Hippocampal formation (tissue), 2 donors: ENCODE data around the gene PARP8.
"Not testable (repeated sequence)": the region's sequence is repeated elsewhere in the genome, so short reads cannot be mapped to it uniquely, and the experiment has no call there.

Source experiments
- DNase-seq, 2 donors: peaks; one replicate each; lab custom pipeline; 2025; lab: John Stamatoyannopoulos, UW

Gene PARP8, protein sequence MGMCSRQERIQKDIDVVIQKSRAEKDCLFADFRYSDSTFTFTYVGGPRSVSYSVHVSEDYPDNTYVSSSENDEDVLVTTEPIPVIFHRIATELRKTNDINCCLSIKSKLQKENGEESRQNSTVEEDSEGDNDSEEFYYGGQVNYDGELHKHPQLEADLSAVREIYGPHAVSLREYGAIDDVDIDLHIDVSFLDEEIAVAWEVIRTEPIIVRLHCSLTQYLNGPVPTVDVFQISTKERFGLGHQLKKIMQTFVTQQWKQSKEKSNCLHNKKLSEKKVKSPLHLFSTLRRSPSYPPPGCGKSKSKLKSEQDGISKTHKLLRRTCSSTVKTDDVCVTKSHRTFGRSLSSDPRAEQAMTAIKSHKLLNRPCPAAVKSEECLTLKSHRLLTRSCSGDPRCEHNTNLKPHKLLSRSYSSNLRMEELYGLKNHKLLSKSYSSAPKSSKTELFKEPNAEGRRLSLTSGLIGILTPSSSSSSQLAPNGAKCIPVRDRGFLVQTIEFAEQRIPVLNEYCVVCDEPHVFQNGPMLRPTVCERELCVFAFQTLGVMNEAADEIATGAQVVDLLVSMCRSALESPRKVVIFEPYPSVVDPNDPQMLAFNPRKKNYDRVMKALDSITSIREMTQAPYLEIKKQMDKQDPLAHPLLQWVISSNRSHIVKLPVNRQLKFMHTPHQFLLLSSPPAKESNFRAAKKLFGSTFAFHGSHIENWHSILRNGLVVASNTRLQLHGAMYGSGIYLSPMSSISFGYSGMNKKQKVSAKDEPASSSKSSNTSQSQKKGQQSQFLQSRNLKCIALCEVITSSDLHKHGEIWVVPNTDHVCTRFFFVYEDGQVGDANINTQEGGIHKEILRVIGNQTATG

DNA sequence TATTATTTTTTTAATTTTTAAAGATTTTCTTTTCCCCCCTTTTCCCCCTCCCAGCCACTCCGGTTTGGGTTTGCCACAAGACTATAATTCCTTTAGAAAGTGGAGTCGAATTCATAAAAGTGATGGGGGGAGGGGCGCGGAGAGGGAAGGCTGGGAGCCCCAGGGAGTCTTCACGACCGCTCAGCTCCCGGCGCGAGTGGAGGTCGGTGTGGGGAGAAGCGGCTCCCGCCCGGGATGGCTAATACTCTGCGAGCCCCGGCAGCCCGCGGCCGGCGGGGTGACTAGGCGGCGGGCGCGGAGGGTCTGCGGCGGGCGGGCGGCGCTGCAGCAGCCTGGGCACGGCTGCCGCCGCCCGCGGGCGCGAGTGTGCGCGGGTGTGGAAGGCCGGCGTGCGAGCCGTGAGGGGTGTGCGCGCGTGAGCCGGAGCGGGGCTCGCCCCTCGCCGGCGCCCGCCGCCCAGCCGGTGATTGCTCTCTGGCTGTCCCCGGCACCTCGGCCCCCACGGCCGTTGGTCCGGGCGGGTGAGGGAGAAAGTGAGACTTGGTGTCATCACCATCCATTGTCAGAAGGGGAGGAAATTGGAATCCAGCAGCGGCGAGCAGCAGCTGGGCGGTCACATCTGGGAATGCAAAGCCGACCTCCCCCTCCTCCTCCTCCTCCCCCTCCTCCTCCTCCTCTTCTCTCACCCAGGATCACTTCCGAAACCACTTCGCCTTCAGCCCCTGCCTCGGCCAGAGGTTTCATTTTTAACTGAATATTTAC lies at the start of gene PARP8:
Gene PARP8, plus strand, starts transcription at position 377 of the 762 bp plus-strand sequence. CDS start 459 bp downstream, outside the sequence.
- DNase-seq, result peak in 1 of 2 donors; percentile 26

DNA sequence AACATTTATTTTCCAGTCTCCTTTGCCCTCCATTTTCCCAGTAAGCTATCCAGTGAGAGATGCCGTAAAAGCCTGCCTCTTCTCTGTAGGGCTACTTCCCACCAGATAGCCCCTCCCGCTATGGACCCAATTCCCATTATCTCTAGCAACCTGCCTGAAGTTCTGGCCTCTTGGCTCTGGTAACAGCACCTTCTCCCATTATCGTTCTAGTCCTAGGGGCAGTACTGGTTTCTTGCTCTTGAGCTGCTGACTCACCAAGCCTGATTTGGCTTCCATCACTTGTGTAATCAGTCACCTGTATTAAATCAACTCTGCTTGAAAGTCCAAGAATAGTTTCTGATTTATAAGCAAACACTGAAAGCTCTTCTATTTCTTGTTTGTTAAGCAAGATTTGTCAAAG lies 42.8 kb upstream of the PARP8 start:
- no peak for DNase-seq

DNA sequence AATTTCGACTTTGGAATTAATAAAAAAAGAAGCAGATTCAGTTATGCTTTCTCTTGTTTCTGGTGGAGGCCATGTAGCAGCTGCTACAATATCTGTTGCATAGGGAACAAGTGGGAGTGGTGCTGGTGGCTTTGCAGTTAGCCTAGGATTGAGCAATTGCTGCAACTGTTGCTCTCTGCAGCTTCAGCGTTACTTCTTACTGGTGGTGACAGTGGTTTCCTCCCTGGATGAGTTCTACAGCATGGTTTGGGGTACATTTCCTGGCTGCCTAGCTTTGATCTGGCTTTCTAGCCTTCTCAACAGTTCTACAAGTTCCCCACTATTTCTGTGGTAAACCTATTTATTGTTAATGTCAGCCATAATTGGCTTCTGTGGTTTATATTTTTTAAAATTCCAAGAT lies 31.6 kb upstream of the PARP8 start:
- peak in 1 of 2 donors; percentile 19 for DNase-seq

DNA sequence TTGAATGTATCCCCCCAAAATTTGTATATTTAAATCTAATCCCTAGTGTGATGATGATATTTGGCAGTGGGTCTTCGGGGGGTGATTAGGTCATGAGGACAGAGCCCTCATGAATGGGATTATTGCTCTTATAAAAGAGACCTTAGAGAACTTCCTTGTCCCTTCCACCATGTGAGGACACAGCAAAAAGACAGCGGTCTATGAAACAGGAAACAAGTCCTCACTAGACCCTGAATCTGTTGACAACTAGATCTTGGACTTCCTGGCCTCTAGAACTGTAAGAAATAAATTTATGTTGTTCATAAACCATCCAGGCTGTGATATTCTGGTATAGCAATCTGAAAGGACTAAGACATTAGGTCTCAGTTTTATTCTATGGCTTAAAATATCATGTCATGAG lies 28.9 kb upstream of the PARP8 start:
- DNase-seq, result not testable (repeated sequence)

DNA sequence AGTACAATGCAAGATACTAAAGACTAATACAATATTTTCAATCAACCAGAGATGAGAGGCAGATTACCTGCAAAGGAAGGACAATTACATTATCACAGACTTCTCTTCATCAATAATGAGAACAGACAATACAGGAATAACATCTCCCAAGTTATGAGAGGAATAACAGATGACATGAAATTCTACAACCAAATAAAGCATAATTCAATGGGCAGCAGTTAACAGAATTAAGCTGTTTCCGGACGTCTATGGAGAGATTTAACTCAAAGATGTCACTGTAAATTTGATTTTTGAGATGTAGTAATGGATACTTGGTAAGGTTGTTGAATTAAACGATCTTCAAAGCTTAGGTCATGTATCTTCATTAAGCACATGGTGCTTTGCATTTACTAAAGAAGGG lies 19.8 kb upstream of the PARP8 start:
- no peak for DNase-seq

DNA sequence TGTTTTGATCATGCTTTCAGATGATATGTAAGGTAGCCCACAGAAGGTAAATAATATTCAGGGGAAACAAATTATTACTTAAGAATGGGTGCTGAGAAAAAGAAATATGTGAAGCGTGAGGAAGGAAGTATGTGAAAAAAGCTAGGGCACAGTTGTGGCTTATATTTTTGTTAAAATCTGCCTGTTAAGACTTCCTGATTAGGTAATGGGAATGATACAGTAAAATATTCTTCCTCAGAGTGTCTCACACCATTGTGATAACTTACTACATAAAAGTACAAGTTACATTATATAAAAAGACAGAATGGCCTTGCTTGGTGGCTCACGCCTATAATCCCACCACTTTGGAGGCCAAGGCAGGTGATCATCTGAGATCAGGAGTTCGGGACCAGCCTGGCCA lies 18.7 kb upstream of the PARP8 start:
- DNase-seq, result no peak

DNA sequence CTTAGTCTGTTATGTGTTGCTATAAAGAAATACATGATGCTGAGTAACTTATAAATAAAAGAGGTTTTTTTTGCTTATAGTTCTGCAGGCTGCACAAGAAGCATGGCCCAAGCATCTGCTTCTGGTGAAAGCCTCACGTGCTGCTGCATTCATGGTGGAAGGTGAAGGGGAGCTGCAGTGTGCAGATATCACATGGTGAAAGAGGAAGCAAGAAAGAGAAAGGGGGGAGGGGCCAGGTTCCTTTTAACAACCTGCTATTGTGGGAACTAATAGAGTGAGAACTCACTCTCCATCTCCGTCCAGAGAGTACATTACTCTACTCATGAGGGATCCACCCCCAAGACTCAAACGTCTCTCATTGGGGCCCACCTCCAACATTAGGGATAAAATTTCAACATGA lies 12.5 kb upstream of the PARP8 start:
- DNase-seq, result no peak

DNA sequence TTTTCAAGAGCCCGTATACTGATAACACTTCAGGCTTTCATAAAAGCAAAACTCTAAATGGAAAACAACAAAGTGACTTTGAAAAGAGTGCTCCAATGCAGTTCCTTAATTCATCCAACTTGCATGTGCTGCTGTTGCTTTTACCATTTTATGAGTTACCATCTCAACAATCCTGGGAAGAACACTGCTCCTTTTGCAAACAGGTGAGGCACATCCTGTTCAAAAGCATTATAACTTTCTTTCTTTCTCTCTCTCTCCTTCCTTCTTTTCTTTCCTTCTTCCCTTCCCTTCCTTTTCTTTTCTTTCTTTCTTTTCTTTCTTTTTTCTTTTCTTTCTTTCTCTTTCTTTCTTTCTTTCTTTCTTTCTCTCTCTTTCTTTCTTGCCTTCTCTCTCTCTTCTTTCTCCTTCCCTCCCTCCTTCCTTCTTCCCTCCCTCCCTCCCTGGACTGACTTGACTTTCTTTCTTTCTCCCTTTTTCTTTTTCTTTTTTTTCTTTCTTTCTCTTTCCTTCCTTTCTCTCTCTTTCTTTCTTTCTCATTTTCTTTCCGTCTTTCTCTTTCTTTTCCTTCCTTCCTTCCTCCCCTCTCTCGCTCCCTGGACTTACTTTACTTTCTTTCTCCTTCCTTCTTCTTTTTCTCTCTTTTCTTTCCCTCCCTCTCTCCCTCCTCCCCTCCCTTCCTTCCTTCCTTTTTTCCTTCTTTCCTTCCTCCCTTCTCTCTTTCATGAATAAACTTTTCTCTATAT lies 11.2 kb upstream of the PARP8 start:
- no peak for DNase-seq

DNA sequence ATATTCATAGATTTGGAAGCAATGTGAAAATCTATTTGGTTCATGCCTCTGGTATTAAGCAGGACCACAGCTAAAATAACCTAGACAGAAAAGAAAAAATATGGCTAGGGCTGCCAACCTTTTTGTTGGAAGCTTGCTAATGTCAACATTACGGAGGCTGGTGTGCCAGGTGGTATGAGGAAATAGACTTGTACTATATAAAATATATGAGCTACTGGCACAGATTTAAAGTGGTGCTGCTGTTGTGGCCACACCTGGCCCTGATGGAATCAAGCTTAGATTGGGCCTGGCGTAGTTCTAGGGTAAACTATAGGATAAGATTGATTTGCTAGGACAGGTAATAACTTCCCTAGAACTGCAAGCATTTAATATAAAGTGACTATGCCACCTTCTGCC lies 10.6 kb upstream of the PARP8 start:
- DNase-seq, result no peak

DNA sequence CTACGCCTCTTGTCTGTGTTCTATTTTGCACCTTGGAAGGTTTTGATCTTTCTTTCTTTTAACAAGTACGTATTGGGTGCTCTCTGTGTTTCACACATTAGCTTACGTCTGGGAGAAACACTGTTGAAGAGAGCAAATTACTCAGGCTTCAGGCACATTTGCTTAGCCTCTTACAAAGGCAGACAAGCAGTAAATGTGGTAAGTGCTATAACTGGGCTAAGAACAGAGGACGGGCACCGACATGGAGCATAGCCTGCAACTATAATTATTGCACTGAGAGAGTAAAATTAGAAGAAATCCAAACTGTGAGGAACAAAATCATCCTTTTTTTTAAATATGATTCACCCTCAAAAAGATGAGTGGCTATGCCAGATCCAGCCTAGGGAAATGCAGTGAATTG lies 9.4 kb upstream of the PARP8 start:
- DNase-seq, result no peak

DNA sequence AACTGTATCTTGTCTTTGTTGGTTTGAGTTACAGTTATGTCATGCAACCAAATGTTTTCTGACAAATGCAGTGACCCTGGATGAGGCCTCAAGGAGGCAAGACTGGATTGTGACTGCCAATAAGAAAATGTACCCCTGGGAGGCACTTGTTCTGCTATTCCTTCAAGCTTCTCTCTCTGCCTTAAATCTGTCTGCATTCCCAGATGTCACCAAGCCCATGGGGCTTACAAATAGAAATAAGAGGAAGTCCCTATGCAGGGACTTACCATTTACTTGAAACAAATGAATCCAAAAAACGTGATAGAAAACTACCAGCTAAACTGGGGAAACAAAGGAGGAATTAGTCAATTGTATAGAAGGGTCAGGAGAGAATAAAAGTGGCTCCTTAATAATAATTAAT lies 8.2 kb upstream of the PARP8 start:
- DNase-seq, result no peak

DNA sequence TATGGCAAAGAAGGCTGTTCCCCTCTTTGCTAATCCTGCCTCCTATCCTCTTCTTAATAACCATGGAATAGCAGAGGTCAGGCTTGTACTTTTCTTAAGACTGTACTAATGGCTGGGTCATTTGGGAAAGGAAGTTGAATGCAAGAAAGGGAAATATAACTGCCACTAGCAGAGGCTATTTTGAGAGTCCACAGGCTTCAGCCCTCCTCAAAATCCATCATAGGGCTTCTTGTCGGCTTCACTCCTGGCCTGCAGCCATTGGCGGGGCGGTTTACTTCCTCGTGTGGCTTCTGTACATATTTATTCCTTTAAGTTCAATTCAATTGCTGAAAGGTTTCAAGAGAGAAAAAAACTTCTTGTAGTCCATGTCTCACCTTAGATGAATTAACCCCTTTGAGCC lies 2.8 kb upstream of the PARP8 start:
- no peak for DNase-seq

DNA sequence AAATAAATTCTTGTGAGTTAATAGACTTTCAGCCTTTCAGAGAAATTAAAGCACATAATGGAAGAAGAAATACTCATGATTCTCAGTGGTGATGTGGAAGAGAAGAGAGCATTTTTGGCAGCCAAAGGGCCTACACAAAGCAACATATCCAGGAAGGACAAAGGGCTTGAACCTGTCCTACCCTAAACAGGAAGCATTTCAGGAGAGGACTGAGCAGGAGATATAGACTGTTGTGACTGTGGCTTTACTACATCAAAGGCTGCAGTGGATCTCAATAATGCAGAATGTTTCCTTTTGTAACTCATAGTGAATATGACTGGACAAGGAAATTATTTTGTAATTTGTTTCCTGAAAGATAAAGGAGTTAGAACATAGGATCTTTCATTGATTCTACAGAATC lies 1.3 kb upstream of the PARP8 start:
- no peak for DNase-seq

DNA sequence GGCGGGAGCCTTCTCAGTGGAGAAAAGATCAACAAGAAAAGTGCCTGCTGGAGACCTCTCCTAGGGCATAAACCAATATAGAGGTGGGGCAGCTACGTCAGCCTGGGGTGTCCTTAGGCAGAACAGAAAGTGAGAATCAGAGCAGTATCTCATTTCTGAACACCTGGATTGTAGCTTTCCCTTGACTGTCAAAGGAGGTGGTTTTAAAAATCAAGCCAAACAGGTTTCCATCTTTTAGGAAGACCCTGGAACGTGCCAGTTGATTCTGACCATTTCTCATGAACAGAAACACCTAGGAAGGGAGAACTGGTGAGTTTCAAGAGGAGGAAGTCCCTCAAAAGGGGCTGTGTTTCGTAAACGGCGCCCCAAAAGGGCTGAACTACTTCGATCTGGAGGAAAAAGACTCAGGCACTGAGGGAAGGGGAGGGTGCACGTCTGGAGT lies 655 bp upstream of the PARP8 start:
- not testable (repeated sequence) for DNase-seq

DNA sequence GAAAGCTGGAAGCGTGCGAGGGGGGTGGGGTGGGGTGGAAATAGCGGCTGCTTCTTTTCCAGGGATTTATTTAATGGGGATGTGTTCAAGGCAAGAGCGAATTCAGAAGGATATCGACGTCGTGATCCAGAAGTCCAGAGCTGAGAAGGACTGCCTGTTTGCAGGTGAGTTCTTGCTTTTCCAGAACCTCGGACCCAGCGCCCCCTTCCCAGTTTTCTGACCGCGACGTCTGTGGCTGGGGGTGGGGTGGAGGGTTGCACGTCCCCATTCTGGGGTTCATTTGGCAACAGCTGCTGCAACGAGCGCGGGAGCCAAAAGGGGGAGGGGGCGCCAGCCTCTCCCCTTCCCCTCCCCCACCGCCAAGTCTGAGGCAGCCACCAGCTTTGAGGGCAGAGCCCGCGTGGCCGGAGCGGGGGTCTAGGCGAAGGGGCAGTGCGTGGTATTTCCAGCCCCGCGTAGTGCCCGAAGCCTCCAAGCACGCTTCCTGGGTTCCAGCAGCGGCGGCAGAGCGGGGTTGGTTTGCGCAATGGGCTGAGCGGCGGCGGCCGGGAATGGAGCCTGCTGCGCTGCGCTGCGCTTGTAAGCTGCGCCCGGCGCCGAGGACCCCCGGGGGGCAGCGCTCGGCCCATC lies 701 bp downstream of the PARP8 start:
- no peak for DNase-seq

DNA sequence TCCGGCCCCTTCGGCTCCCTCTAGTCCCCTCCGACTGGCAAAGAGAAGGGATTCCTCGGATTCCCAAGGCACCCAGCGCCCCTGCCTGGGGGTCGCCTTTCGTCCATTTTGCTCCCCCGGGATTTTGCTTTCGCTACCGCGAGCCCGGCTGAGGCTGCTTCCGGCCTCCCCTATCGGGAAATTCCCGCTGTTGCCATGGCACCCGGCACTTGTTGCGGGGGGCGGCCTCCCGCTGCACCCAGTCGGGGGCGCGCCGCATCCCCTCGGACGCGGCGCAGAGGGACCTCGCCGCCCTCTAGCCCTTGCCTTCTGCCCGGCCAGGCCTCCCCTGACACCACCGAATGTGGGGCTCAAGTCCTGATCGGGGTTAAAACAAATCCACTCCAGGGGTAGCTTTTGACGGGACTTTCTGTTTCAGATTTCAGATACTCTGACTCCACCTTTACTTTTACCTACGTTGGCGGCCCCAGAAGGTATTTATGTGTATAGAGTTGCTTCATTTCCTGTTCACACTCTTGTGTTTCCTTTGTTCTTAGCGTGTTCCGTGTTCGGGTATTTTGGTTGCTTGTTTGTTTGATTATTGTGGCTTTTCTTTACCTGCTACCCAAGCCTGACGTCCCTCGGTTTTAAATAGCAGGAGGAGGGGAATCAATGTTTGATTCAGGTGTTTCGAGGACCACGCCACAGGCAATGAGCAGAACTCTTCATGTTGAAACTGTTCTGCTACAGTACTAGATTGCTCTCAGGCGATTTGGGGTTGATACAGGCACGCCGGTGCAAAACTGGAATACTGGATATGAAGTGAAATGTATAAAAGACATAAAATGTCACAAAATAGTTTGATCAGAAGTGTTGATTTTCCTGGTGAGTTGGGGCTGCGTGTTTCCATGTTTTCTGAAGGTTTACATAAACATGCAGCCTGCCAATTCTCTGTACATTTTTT lies 1.5 kb downstream of the PARP8 start:
- peak in 1 of 2 donors; percentile 29 for DNase-seq

DNA sequence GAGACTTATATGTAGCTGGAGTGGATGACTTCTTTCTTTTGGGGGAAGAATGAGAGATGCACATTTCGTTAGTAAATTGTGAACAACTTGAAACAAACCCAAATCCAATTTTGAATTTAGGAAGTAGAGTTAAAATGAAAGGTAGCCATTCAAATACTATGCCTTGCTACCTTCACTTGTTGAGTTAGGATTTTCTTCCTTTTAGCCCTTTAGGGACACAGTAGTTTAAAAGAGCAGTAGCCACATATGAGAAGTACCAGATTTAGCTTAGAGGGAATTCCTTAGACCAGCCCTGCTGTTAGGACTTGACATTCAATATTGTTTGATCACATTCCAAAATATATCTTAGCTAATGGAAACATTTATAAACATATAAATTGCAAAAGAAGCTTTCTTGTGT lies 2.2 kb downstream of the PARP8 start:
- not testable (repeated sequence) for DNase-seq

DNA sequence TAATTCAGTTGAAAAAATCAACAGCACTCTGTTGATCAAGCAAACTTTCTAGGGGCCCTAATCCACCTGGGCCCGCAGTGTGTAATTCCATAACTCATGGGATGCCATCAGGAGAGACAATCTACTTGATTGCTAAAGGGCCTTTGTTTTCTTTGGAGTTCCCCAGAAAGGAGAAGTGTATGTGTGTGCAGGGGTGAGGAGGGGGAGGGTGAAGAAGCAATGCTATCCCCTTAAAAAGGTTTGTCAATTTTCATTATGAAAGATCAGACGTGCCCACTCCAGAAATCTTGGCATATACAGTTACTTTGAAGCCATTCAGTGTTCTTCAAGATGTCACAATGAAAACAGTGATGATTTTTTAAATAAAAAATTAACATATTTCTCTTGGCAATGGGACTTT lies 6.2 kb downstream of the PARP8 start:
- DNase-seq, result no peak

DNA sequence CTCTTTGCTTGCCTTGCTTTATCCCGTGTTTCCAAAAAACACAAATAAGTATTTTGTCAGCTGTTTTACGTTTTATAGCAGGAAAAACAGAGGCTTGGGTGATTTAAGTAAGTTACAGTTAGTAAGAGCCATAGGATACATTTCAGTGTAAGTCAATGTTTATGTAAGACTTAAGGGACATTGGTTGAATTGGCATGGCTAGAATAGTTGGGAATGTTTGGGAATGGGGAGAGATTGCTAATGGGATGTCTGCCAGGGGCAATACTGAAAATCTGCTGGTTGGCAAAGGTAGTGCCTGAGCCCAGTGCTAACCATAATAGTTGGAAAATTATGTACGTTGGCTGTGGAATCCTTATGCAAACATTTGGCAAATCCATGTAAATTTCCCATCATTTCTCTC lies 7.0 kb downstream of the PARP8 start:
- DNase-seq, result not testable (repeated sequence)

DNA sequence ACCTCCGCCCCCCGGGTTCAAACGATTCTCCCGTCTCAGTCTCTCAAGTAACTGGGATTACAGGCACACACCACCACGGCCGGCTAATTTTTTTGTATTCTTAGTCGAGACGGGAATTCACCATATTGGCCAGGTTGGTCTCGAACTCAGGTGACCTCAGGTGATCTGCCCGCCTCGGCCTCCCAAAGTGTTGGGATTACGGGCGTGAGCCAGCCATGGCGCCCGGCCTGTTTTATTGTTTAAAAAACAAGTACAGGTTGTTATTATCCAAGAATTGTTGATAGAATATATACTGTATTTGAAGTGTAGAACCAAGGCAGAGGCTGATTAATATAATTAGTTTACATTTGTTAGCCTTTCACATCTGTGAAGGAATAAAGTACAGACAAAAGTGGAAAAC lies 8.9 kb downstream of the PARP8 start:
- DNase-seq, result no peak
